Kidney epithelial cell (primary cell): Measurements from ENCODE around the gene GYG2. TPM values are rescaled to one million over a fixed set of nuclear protein-coding genes. Genes with fewer than 3 reads are reported as not detected.
"Not testable (repeated sequence)": the region's sequence is repeated elsewhere in the genome, so short reads cannot be mapped to it uniquely, and the experiment has no call there.

Experiments used
- DNase-seq: peaks from one replicate; pipeline ENCODE4 v3.0.0-alpha.2; 2010; ENCODE audit warnings: low read depth
- H3K27me3 ChIP-seq: 2 replicates; pipeline ENCODE4 v1.6.0; 2011; ENCODE audit warnings: low read length; ENCODE audit not compliant: control insufficient read depth, insufficient read depth
- H3K36me3 ChIP-seq: 2 replicates; pipeline ENCODE4 v1.5.1; 2011; ENCODE audit warnings: low read length; ENCODE audit not compliant: control insufficient read depth, insufficient read depth
- H3K4me3 ChIP-seq: 2 replicates; pipeline ENCODE4 v1.5.1; 2011; ENCODE audit warnings: low read depth, mild to moderate bottlenecking, control low read depth, low read length
- CTCF ChIP-seq: IDR thresholded peaks from 2 replicates; pipeline ENCODE4 v1.5.1; 2011; ENCODE audit warnings: mild to moderate bottlenecking, moderate library complexity, low read length, control low read depth, inconsistent platforms; ENCODE audit not compliant: insufficient read depth, poor library complexity, severe bottlenecking
- total RNA-seq: library from RNA; depleted of rRNA; stranded (reverse); fragments of >200 nt; gene quantifications from 2 replicates; pipeline ENCODE4 v1.2.3, GENCODE V29; 2015

The GYG2 gene
- total RNA-seq, 1 donor from 2014 or later, result 2.2 TPM

GRCh38 chrX:2889706-2890490, 61.2 kb downstream of the GYG2 start:
- DNase-seq, result not testable (repeated sequence)

GRCh38 chrX:2890536-2891460, 62.1 kb downstream of the GYG2 start:
- not testable (repeated sequence) for H3K27me3 ChIP-seq, DNase-seq, H3K4me3 ChIP-seq, H3K36me3 ChIP-seq

More at GRCh38 chrX:2889706-2890490, 61.2 kb downstream of the GYG2 start:
- not testable (repeated sequence) for H3K36me3 ChIP-seq, H3K27me3 ChIP-seq
- peak; percentile 38 for TF ChIP-seq CTCF
- H3K4me3 ChIP-seq, result peak overlapping the region; percentile 22

- no peak for TF ChIP-seq CTCF
- Histone ChIP-seq H3K36me3 (no peaks in the 10 kb centered on the region), H3K27me3 (no peaks in the 10 kb centered on the region), H3K4me3 (no peak overlapping the region)
- DNase-seq, result no peak
These were observed 64.1 kb downstream of the GYG2 start for GRCh38 chrX:2892816-2893215.

- TF ChIP-seq CTCF, result no peak
- no peak for DNase-seq
- Histone ChIP-seq H3K36me3 (no peaks in the 10 kb centered on the region), H3K27me3 (no peaks in the 10 kb centered on the region), H3K4me3 (no peak overlapping the region)
These were observed 66.2 kb downstream of the GYG2 start for GRCh38 chrX:2894885-2895292.

GRCh38 chrX:2897311-2897689, 68.6 kb downstream of the GYG2 start:
- no peak for TF ChIP-seq CTCF
- no peaks in the 10 kb centered on the region for H3K27me3 ChIP-seq
- no peak overlapping the region for H3K4me3 ChIP-seq
- no peaks in the 10 kb centered on the region for H3K36me3 ChIP-seq
- DNase-seq, result no peak

- not testable (repeated sequence) for H3K27me3 ChIP-seq, H3K36me3 ChIP-seq, H3K4me3 ChIP-seq, DNase-seq
These were observed 69.2 kb downstream of the GYG2 start for GRCh38 chrX:2897690-2898623.
